ENCODE measurements around the gene ACOX2.
A peak's percentile ranks its signal among the peaks of the same experiment; 100 is the strongest.

Gene ACOX2

GRCh38 chr3:58536501-58537411 lies at the start of gene ACOX2:
Gene ACOX2, minus strand, starts transcription at chr3:58537190. Its CDS starts 2,084 bp downstream, at chr3:58535106.
- peak; percentile 66 for DNase-seq (ENCODE audit: low spot score)

GRCh38 chr3:58585994-58586393 lies 49.0 kb upstream of the ACOX2 start:
- DNase-seq (ENCODE audit: low spot score): no peak

GRCh38 chr3:58585005-58585786 lies 48.2 kb upstream of the ACOX2 start:
- DNase-seq (ENCODE audit: low spot score): peak; percentile 94

- no peak for DNase-seq (ENCODE audit: low spot score)
Observed at GRCh38 chr3:58584690-58585004, 47.7 kb upstream of the ACOX2 start.

- DNase-seq (ENCODE audit: low spot score): no peak
Observed at GRCh38 chr3:58581328-58582091, 44.5 kb upstream of the ACOX2 start.

- DNase-seq (ENCODE audit: low spot score): no peak
Observed at GRCh38 chr3:58580826-58581327, 43.9 kb upstream of the ACOX2 start.

GRCh38 chr3:58578873-58579272 lies 41.9 kb upstream of the ACOX2 start:
- DNase-seq (ENCODE audit: low spot score): no peak

GRCh38 chr3:58577269-58577821 lies 40.4 kb upstream of the ACOX2 start, which contains the start of gene FAM107A:
Gene FAM107A, minus strand, starts transcription at chr3:58577391. Its CDS starts 7,531 bp downstream, at chr3:58569860.
- DNase-seq (ENCODE audit: low spot score): peak; percentile 60

GRCh38 chr3:58576716-58577115 lies 39.7 kb upstream of the ACOX2 start:
- DNase-seq (ENCODE audit: low spot score): no peak

- DNase-seq (ENCODE audit: low spot score): no peak
Observed at GRCh38 chr3:58575971-58576652, 39.1 kb upstream of the ACOX2 start.

- DNase-seq (ENCODE audit: low spot score): no peak
Observed at GRCh38 chr3:58574682-58575081, 37.7 kb upstream of the ACOX2 start.

GRCh38 chr3:58574106-58574505 lies 37.1 kb upstream of the ACOX2 start:
- no peak for DNase-seq (ENCODE audit: low spot score)

GRCh38 chr3:58573640-58574039 lies 36.6 kb upstream of the ACOX2 start:
- DNase-seq (ENCODE audit: low spot score): no peak

- no peak for DNase-seq (ENCODE audit: low spot score)
Observed at GRCh38 chr3:58572634-58573230, 35.7 kb upstream of the ACOX2 start.

GRCh38 chr3:58572013-58572633 lies 35.1 kb upstream of the ACOX2 start:
- no peak for DNase-seq (ENCODE audit: low spot score)

GRCh38 chr3:58570851-58571250 lies 33.9 kb upstream of the ACOX2 start:
- no peak for DNase-seq (ENCODE audit: low spot score)

GRCh38 chr3:58569287-58570001 lies 32.5 kb upstream of the ACOX2 start:
- no peak for DNase-seq (ENCODE audit: low spot score)

GRCh38 chr3:58568572-58569286 lies 31.7 kb upstream of the ACOX2 start:
- peak; percentile 66 for DNase-seq (ENCODE audit: low spot score)

GRCh38 chr3:58567251-58567515 lies 30.2 kb upstream of the ACOX2 start:
- DNase-seq (ENCODE audit: low spot score): no peak
